ENCODE results near the gene WDR86.
A peak's percentile ranks its signal among the peaks of the same experiment; 100 is the strongest.

WDR86 gene

GRCh38 chr7:151341357-151342101, 68.3 kb downstream of the WDR86 start, which contains the start of gene NUB1:
TSS of gene NUB1 (plus strand) at chr7:151341812. CDS start at chr7:151345350, 3,538 bp downstream.
- Histone ChIP-seq H3K27ac (ENCODE audit: low read length) (peak within 1 kb of the TSS; percentile 53), H3K27me3 (ENCODE audit: control insufficient read depth in 1 of 2, insufficient read depth in 2 of 2, low read length in 2 of 2) (no peaks in the 10 kb centered on the region), H3K36me3 (ENCODE audit: control insufficient read depth in 2 of 2, insufficient read depth in 2 of 2, low read length in 2 of 2) (peaks cover 9 to 12% of the 10 kb centered on the region in 2 donors), H3K4me1 (ENCODE audit: control insufficient read depth, insufficient read depth, low read length) (peaks cover 13% of the 10 kb centered on the region), H3K9ac (ENCODE audit: low read length in 2 of 2) (peak within 1 kb of the TSS; percentile 55 to 82), H3K4me3 (ENCODE audit: low read length in 2 of 2) (peak within 1 kb of the TSS; percentile 72 to 77), H3K9me3 (ENCODE audit: control insufficient read depth in 2 of 2, low read length in 2 of 2) (no peaks in the 10 kb centered on the region)

DNA sequence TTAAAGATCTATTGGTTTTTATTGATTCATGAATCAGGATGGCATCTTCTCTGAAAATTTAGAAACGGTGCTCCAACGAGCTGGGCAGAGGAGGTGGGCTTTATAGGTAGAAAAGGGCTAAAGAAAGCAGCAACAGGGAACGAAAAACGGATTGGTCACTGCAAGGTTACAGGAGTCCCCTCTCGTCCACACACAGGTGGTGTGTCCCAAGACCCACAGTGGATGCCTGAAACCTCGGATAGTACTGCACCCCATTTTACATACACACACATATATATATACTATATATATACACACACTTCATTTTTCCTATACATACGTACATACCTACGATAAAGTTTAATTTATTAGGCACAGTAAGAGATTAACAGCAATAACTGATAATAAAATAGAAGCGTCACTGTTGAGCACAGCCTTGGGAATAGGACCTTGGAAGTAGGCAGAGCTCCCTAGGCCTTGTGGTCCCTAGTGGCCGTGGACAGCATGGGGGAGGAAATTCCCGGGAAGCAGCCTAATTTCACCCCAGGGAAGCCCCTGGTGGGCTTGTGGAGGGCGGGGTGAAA, 69.0 kb downstream of the WDR86 start:
- Histone ChIP-seq H3K27me3 (ENCODE audit: control insufficient read depth in 1 of 2, insufficient read depth in 2 of 2, low read length in 2 of 2) (no peaks in the 10 kb centered on the region), H3K4me1 (ENCODE audit: control insufficient read depth, insufficient read depth, low read length) (peaks cover 13% of the 10 kb centered on the region), H3K9ac (ENCODE audit: low read length in 2 of 2) (no peak overlapping the region), H3K36me3 (ENCODE audit: control insufficient read depth in 2 of 2, insufficient read depth in 2 of 2, low read length in 2 of 2) (peaks cover 4 to 6% of the 10 kb centered on the region in 2 donors), H3K9me3 (ENCODE audit: control insufficient read depth in 2 of 2, low read length in 2 of 2) (no peaks in the 10 kb centered on the region), H3K4me3 (ENCODE audit: low read length in 2 of 2) (peak overlapping the region; percentile 48 to 72), H3K27ac (ENCODE audit: low read length) (peak overlapping the region; percentile 46)

DNA sequence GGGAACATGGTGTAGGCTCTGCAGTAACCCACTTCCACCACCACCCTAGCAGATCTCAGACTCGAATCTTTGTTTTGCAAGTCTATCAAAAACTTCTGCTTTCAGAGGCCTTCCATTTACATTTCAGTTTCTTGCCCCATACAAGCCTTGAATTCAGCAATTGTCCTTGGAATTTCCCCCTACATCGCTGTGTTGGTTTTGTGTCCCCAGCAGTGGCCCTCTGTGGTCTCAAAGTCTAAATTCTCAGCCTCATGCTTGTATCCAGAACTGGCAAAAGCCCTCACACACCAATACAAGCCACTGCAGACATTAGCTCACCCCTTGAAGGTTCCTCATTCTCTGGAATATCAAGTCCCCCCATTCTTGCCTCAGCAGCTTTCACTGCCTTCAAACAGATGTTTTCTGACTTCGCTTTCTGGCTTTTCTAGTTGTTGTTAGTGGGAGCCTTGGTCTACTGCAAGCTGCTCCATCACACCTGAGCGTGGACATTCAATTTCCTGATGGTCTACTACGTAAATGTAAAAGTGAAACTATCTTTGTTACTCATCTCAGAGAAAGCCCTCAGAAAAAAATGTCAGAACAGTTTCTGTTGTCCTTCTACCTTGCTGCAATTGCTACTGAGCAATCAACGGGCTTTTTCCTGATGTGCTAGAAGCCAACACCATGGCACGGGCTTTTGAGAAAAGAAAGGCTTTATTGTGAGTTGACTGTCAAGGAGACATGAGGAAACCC, 70.0 kb downstream of the WDR86 start:
- Histone ChIP-seq H3K27ac (ENCODE audit: low read length) (no peak overlapping the region), H3K4me3 (ENCODE audit: low read length in 2 of 2) (no peak overlapping the region), H3K4me1 (ENCODE audit: control insufficient read depth, insufficient read depth, low read length) (peaks cover 13% of the 10 kb centered on the region), H3K27me3 (ENCODE audit: control insufficient read depth in 1 of 2, insufficient read depth in 2 of 2, low read length in 2 of 2) (no peaks in the 10 kb centered on the region), H3K9me3 (ENCODE audit: control insufficient read depth in 2 of 2, low read length in 2 of 2) (no peaks in the 10 kb centered on the region), H3K36me3 (ENCODE audit: control insufficient read depth in 2 of 2, insufficient read depth in 2 of 2, low read length in 2 of 2) (peaks cover 0 to 3% of the 10 kb centered on the region in 2 donors), H3K9ac (ENCODE audit: low read length in 2 of 2) (no peak overlapping the region)

DNA sequence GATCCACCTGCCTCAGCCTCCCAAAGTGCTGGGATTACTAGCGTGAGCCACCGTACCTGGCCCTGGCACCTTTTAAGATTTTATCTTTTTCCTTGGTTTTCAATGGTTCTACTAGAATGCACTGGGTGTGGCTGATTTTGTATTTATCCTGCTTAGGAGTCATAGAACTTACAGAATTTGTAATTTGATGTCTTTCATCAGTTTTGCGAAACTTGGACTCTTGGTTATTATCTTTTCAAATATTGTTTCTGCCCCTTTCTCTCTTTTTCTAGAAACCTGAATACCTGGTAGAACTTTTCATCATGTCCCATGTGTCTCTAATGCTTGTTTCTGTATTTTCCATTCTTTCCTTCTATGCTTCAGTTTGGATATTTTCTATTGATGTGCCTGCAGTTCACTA, 71.0 kb downstream of the WDR86 start:
- Histone ChIP-seq H3K4me1 (ENCODE audit: control insufficient read depth, insufficient read depth, low read length) (peaks cover 13% of the 10 kb centered on the region), H3K27ac (ENCODE audit: low read length) (no peak overlapping the region), H3K4me3 (ENCODE audit: low read length in 2 of 2) (no peak overlapping the region), H3K9ac (ENCODE audit: low read length in 2 of 2) (no peak overlapping the region), H3K36me3 (ENCODE audit: control insufficient read depth in 2 of 2, insufficient read depth in 2 of 2, low read length in 2 of 2) (peaks cover 0 to 3% of the 10 kb centered on the region in 2 donors), H3K27me3 (ENCODE audit: control insufficient read depth in 1 of 2, insufficient read depth in 2 of 2, low read length in 2 of 2) (no peaks in the 10 kb centered on the region), H3K9me3 (ENCODE audit: control insufficient read depth in 2 of 2, low read length in 2 of 2) (no peaks in the 10 kb centered on the region)

- H3K36me3 ChIP-seq (ENCODE audit: control insufficient read depth in 2 of 2, insufficient read depth in 2 of 2, low read length in 2 of 2), result no peaks in the 10 kb centered on the region
- no peaks in the 10 kb centered on the region for H3K27me3 ChIP-seq (ENCODE audit: control insufficient read depth in 1 of 2, insufficient read depth in 2 of 2, low read length in 2 of 2)
- H3K4me3 ChIP-seq (ENCODE audit: low read length in 2 of 2), result no peak overlapping the region
- H3K4me1 ChIP-seq (ENCODE audit: control insufficient read depth, insufficient read depth, low read length), result peaks cover 3% of the 10 kb centered on the region
- no peak overlapping the region for H3K27ac ChIP-seq (ENCODE audit: low read length)
- no peak overlapping the region for H3K9ac ChIP-seq (ENCODE audit: low read length in 2 of 2)
- no peaks in the 10 kb centered on the region for H3K9me3 ChIP-seq (ENCODE audit: control insufficient read depth in 2 of 2, low read length in 2 of 2)
Measured at GRCh38 chr7:151337346-151337745, 72.5 kb downstream of the WDR86 start.

- Histone ChIP-seq H3K4me3 (ENCODE audit: low read length in 2 of 2) (no peak overlapping the region), H3K4me1 (ENCODE audit: control insufficient read depth, insufficient read depth, low read length) (peaks cover 2% of the 10 kb centered on the region), H3K36me3 (ENCODE audit: control insufficient read depth in 2 of 2, insufficient read depth in 2 of 2, low read length in 2 of 2) (no peaks in the 10 kb centered on the region), H3K27ac (ENCODE audit: low read length) (no peak overlapping the region), H3K27me3 (ENCODE audit: control insufficient read depth in 1 of 2, insufficient read depth in 2 of 2, low read length in 2 of 2) (no peaks in the 10 kb centered on the region), H3K9me3 (ENCODE audit: control insufficient read depth in 2 of 2, low read length in 2 of 2) (no peaks in the 10 kb centered on the region), H3K9ac (ENCODE audit: low read length in 2 of 2) (no peak overlapping the region)
Measured at GRCh38 chr7:151336027-151336708, 73.7 kb downstream of the WDR86 start.

GRCh38 chr7:151334628-151335027, 75.2 kb downstream of the WDR86 start:
- Histone ChIP-seq H3K27me3 (ENCODE audit: control insufficient read depth in 1 of 2, insufficient read depth in 2 of 2, low read length in 2 of 2) (no peaks in the 10 kb centered on the region), H3K4me3 (ENCODE audit: low read length in 2 of 2) (no peak overlapping the region), H3K36me3 (ENCODE audit: control insufficient read depth in 2 of 2, insufficient read depth in 2 of 2, low read length in 2 of 2) (no peaks in the 10 kb centered on the region), H3K9ac (ENCODE audit: low read length in 2 of 2) (no peak overlapping the region), H3K27ac (ENCODE audit: low read length) (no peak overlapping the region), H3K9me3 (ENCODE audit: control insufficient read depth in 2 of 2, low read length in 2 of 2) (no peaks in the 10 kb centered on the region), H3K4me1 (ENCODE audit: control insufficient read depth, insufficient read depth, low read length) (no peaks in the 10 kb centered on the region)

All from stomach smooth muscle (tissue), 2 donors.